CD4-positive, alpha-beta T cell (primary cell): Measurements from ENCODE around the gene IQGAP2. TPM values are rescaled to one million over a fixed set of nuclear protein-coding genes. Genes with fewer than 3 reads are reported as not detected.

Source experiments
- ATAC-seq: fragments of 200-7000 bp; cut with Tn5 transposase; one replicate; pipeline ENCODE4 v1.10.0; 2022; ENCODE audit warnings: mild to moderate bottlenecking; ENCODE audit not compliant: poor library complexity
- CTCF ChIA-PET: fragments of 350-600 bp; sonication (Branson Sonifier 250); formaldehyde crosslinking; loops from one replicate; lab custom pipeline; 2021; ENCODE audit warnings: antibody characterized with exemption, inconsistent platforms; lab: Charles Lee
- POLR2A ChIA-PET: fragments of 350-600 bp; sonication (Branson Sonifier 250); formaldehyde crosslinking; loops from one replicate; lab custom pipeline; 2021; ENCODE audit warnings: antibody characterized with exemption, inconsistent platforms; lab: Charles Lee
- DNase-seq, 14 experiments: peaks; one replicate each; pipeline ENCODE4 v3.0.0-alpha.2; 2013 to 2020; ENCODE audit warnings: mixed read lengths in 2 of 14
- H3K27ac ChIP-seq, 2 donors: one replicate each; pipeline versions ENCODE4 v1.5.1 to v1.7.0; 2013; ENCODE audit warnings: low read length in 2 of 2, low read depth in 1 of 2, mild to moderate bottlenecking in 1 of 2
- H3K27me3 ChIP-seq, 2 experiments: 1 replicate in 1 of 2; 2 replicates in 1 of 2; pipeline versions ENCODE4 v1.6.1 to v1.7.0; 2013; ENCODE audit warnings: low read length in 2 of 2, control low read depth in 1 of 2, mild to moderate bottlenecking in 1 of 2, moderate library complexity in 1 of 2; ENCODE audit not compliant: insufficient read depth in 2 of 2, control insufficient read depth in 1 of 2
- H3K36me3 ChIP-seq: one replicate; pipeline ENCODE4 v1.6.1; 2013; ENCODE audit warnings: low read length, control low read depth; ENCODE audit not compliant: insufficient read depth
- H3K4me1 ChIP-seq: one replicate; pipeline ENCODE4 v1.6.1; 2013; ENCODE audit warnings: low read length, control low read depth; ENCODE audit not compliant: insufficient read depth
- H3K4me3 ChIP-seq: one replicate; pipeline ENCODE4 v1.5.1; 2013; ENCODE audit warnings: mild to moderate bottlenecking, low read length, moderate library complexity
- H3K9me3 ChIP-seq, 2 experiments: 1 replicate in 1 of 2; 2 replicates in 1 of 2; pipeline versions ENCODE4 v1.6.1 to v1.7.0; 2013; ENCODE audit warnings: low read length in 2 of 2, mild to moderate bottlenecking in 2 of 2, control low read depth in 1 of 2, moderate library complexity in 1 of 2; ENCODE audit not compliant: control insufficient read depth in 1 of 2, insufficient read depth in 1 of 2
- H3K27ac Mint-ChIP-seq: one replicate; pipeline ENCODE4 v1.8.0; 2020; ENCODE audit warnings: mixed read lengths
- H3K27me3 Mint-ChIP-seq: one replicate; pipeline ENCODE4 v1.8.0; 2021; ENCODE audit warnings: mixed read lengths
- H3K36me3 Mint-ChIP-seq: one replicate; pipeline ENCODE4 v1.8.0; 2021; ENCODE audit warnings: low read depth, mixed read lengths
- H3K4me1 Mint-ChIP-seq: one replicate; pipeline ENCODE4 v1.8.0; 2021; ENCODE audit warnings: low read depth, mixed read lengths
- H3K4me3 Mint-ChIP-seq: one replicate; pipeline ENCODE4 v1.8.0; 2020; ENCODE audit warnings: mild to moderate bottlenecking, mixed read lengths
- H3K9me3 Mint-ChIP-seq: one replicate; pipeline ENCODE4 v1.8.0; 2020; ENCODE audit warnings: mixed read lengths
- intact Hi-C, 2 experiments: fragments of 100-400 bp; cut with DNase I in 1 of 2; cut with micrococcal nuclease in 1 of 2; formaldehyde crosslinking; loops; one replicate each; pipeline versions ENCODE4 v1.15.1 to v1.9.0; 2023 to 2025; cut with DNase I, micrococcal nuclease
- total RNA-seq, 174 experiments: library from RNA in 2 of 174; stranded (reverse) in 2 of 174; gene quantifications; one replicate each; pipeline ENCODE4 v1.2.3 and lab custom pipeline; 2021 to 2026
- TF ChIP-seq, protein P1 (sequence below): fragments of 200-600 bp; IDR thresholded peaks from one replicate; pipeline ENCODE4 v1.8.0; 2022; ENCODE audit warnings: antibody characterized with exemption, mild to moderate bottlenecking

The IQGAP2 gene
- total RNA-seq, 2 experiments from 2014 or later, result 58.8 TPM

DNA sequence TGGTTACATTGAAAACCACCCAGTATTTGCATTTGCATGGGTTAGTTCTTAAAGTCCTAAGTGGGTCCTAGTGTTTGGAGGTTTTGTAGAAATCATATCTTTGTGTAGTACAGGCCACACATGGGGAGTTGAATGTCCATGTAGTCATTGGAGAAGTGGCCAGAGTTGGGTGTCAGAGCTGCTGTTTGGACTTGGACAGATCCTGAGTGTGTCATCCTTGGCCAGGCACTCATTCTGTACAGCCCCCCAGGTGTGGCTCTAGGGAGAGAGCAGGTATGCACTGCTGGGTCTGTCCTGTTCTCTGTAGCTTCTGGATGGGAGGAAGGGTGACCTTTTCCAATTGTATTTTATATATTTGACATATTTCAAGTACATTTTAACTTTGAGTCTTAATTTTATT, 82.4 kb downstream of the IQGAP2 start:
- peaks cover 24% of the 10 kb centered on the region for H3K4me1 ChIP-seq
- TF ChIP-seq, protein P1, sequence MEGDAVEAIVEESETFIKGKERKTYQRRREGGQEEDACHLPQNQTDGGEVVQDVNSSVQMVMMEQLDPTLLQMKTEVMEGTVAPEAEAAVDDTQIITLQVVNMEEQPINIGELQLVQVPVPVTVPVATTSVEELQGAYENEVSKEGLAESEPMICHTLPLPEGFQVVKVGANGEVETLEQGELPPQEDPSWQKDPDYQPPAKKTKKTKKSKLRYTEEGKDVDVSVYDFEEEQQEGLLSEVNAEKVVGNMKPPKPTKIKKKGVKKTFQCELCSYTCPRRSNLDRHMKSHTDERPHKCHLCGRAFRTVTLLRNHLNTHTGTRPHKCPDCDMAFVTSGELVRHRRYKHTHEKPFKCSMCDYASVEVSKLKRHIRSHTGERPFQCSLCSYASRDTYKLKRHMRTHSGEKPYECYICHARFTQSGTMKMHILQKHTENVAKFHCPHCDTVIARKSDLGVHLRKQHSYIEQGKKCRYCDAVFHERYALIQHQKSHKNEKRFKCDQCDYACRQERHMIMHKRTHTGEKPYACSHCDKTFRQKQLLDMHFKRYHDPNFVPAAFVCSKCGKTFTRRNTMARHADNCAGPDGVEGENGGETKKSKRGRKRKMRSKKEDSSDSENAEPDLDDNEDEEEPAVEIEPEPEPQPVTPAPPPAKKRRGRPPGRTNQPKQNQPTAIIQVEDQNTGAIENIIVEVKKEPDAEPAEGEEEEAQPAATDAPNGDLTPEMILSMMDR, result no peak
- no peaks in the 10 kb centered on the region for H3K27me3 ChIP-seq
- peaks cover 9% of the 10 kb centered on the region for H3K36me3 Mint-ChIP-seq
- no peak overlapping the region for H3K4me3 Mint-ChIP-seq
- H3K27ac ChIP-seq, result no peak overlapping the region
- H3K9me3 ChIP-seq, result no peaks in the 10 kb centered on the region
- no peak overlapping the region for H3K4me3 ChIP-seq
- peaks cover 75% of the 10 kb centered on the region for H3K4me1 Mint-ChIP-seq
- POLR2A ChIA-PET, result interaction anchor here (1.4 kb wide), 1 partner anchor 12 kb away, joined by 3 read pairs; no protein-coding TSS in a partner anchor
- DNase-seq, result no peak
- H3K9me3 Mint-ChIP-seq, result no peaks in the 10 kb centered on the region
- no peak for ATAC-seq
- CTCF ChIA-PET, result no interaction called here
- H3K36me3 ChIP-seq, result peaks cover 18% of the 10 kb centered on the region
- no peak overlapping the region for H3K27ac Mint-ChIP-seq
- H3K27me3 Mint-ChIP-seq, result no peaks in the 10 kb centered on the region
- intact Hi-C loops, result no loop called here

- H3K9me3 Mint-ChIP-seq, result no peaks in the 10 kb centered on the region
- no peaks in the 10 kb centered on the region for H3K27me3 ChIP-seq
- TF ChIP-seq, protein P1, result no peak
- H3K36me3 ChIP-seq, result peaks cover 13% of the 10 kb centered on the region
- peaks cover 9% of the 10 kb centered on the region for H3K36me3 Mint-ChIP-seq
- no peak overlapping the region for H3K4me3 Mint-ChIP-seq
- no peaks in the 10 kb centered on the region for H3K27me3 Mint-ChIP-seq
- no peaks in the 10 kb centered on the region for H3K9me3 ChIP-seq
- DNase-seq (no peak), ATAC-seq (no peak)
- ChIA-PET CTCF (no interaction called here), POLR2A (no interaction called here)
- intact Hi-C loops, result no loop called here
- H3K4me1 Mint-ChIP-seq, result peaks cover 75% of the 10 kb centered on the region
- no peak overlapping the region for H3K27ac Mint-ChIP-seq
- H3K4me1 ChIP-seq, result peaks cover 20% of the 10 kb centered on the region
- no peak overlapping the region for H3K4me3 ChIP-seq
- no peak overlapping the region for H3K27ac ChIP-seq
Observed at GRCh38 chr5:76487386-76487785, 84.3 kb downstream of the IQGAP2 start.

DNA sequence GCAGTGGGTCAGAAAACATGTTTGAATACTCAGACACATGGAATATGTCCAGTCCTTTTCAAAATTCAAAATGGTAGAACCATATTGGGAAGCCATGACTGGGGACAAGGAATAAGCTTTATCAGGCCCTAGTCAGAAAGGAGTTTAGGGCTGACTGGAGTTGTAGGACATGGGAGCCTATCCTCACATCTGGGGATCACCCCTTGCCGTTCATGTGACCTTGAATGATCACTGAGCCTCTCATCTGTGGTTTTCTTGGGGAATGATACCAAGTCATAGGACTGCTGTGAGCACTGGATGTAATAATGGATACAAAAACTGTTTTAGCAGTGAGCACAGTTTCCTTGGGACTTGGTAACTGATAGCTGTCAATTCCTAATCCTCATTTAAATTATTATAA, 84.7 kb downstream of the IQGAP2 start:
- Histone ChIP-seq H3K9me3 (no peaks in the 10 kb centered on the region), H3K36me3 (peaks cover 12% of the 10 kb centered on the region), H3K4me3 (no peak overlapping the region), H3K27me3 (no peaks in the 10 kb centered on the region), H3K4me1 (peaks cover 20% of the 10 kb centered on the region), H3K27ac (no peak overlapping the region)
- H3K27ac Mint-ChIP-seq, result no peak overlapping the region
- DNase-seq (no peak), ATAC-seq (no peak)
- H3K9me3 Mint-ChIP-seq, result no peaks in the 10 kb centered on the region
- H3K36me3 Mint-ChIP-seq, result peaks cover 9% of the 10 kb centered on the region
- ChIA-PET POLR2A (no interaction called here), CTCF (no interaction called here)
- TF ChIP-seq, protein P1, result no peak
- H3K4me3 Mint-ChIP-seq, result no peak overlapping the region
- H3K27me3 Mint-ChIP-seq, result no peaks in the 10 kb centered on the region
- intact Hi-C loops, result no loop called here
- peaks cover 73% of the 10 kb centered on the region for H3K4me1 Mint-ChIP-seq
